Heart left ventricle (tissue), 16 donors: ENCODE data around the gene PTCRA. TPM values are rescaled to one million over a fixed set of nuclear protein-coding genes. Genes with fewer than 3 reads are reported as not detected.

Experiments used
- ATAC-seq, 4 donors: fragments of 200-7000 bp; cut with Tn5 transposase; one replicate each; pipeline ENCODE4 v1.9.1; 2020 to 2022; ENCODE audit warnings: moderate library complexity in 4 of 4, mild to moderate bottlenecking in 3 of 4, moderate number of reproducible peaks in 1 of 4
- DNase-seq, 5 donors: peaks; one replicate each; pipeline ENCODE4 v3.0.0-alpha.2; 2020
- H3K27ac ChIP-seq, 12 donors: fragments of 200-600 bp; sonication (generic) in 4 of 12; one replicate each; pipeline versions ENCODE4 v1.5.0 to v1.8.0; 2016 to 2022; ENCODE audit warnings: mild to moderate bottlenecking in 2 of 12
- H3K27me3 ChIP-seq, 9 donors: fragments of 200-600 bp; sonication (generic) in 2 of 9; one replicate each; pipeline versions ENCODE4 v1.5.1 to v1.8.0; 2016 to 2022; ENCODE audit warnings: mild to moderate bottlenecking in 3 of 9
- H3K36me3 ChIP-seq, 9 donors: fragments of 200-600 bp; sonication (generic) in 2 of 9; one replicate each; pipeline versions ENCODE4 v1.5.0 to v1.8.0; 2018 to 2022; ENCODE audit warnings: mild to moderate bottlenecking in 2 of 9
- H3K4me1 ChIP-seq, 12 donors: fragments of 200-600 bp; sonication (generic) in 4 of 12; one replicate each; pipeline versions ENCODE4 v1.5.0 to v1.8.0; 2016 to 2022; ENCODE audit warnings: mild to moderate bottlenecking in 3 of 12
- H3K4me3 ChIP-seq, 12 donors: fragments of 200-600 bp; sonication (generic) in 4 of 12; one replicate each; pipeline versions ENCODE4 v1.5.0 to v1.8.0; 2017 to 2022; ENCODE audit warnings: mild to moderate bottlenecking in 9 of 12, moderate library complexity in 4 of 12
- H3K9me3 ChIP-seq, 12 donors: fragments of 200-600 bp; sonication (generic) in 4 of 12; one replicate each; pipeline versions ENCODE4 v1.5.0 to v1.8.0; 2016 to 2022; ENCODE audit warnings: mild to moderate bottlenecking in 1 of 12
- POLR2A ChIP-seq, 2 donors: fragments of 450-650 bp; IDR thresholded peaks; one replicate each; pipeline ENCODE4 v1.6.1; 2017; ENCODE audit warnings: antibody characterized with exemption in 2 of 2, mild to moderate bottlenecking in 2 of 2, moderate library complexity in 2 of 2
- WGBS, 4 donors: extraction: QIAGEN DNeasy Blood & Tissue Kit in 2 of 4; methylation state at CpG; one replicate each; pipeline versions ENCODE4 v1.1.5 to v1.1.7; 2013 to 2018; 5-methylcytosine and 5-hydroxymethylcytosine counted together
- intact Hi-C, 10 donors: fragments of 100-400 bp; cut with DNase I; formaldehyde crosslinking; loops; one replicate each; pipeline versions ENCODE4 v1.11.1 to v1.14.2; 2022
- polyA plus RNA-seq, 2 donors: library from polyadenylated mRNA; stranded (reverse); fragments of 200-250 nt; gene quantifications; one replicate each; pipeline ENCODE4 v1.2.3, GENCODE V29; 2013
- total RNA-seq, 9 donors: library from RNA; depleted of rRNA in 2 of 9; stranded (reverse); fragments of >200 nt in 2 of 9; fragmentation: NEBNext Ultra II Directional in 3 of 9; extraction: Animal tissue kit (Norgen Biotek cat#: 25700) in 3 of 9; gene quantifications; one replicate each; pipeline versions ENCODE4 v1.1.0 to v1.2.4, GENCODE V29; 2016 to 2023
- TF ChIP-seq, protein P1 (sequence below), 12 donors: fragments of 200-600 bp; sonication (generic) in 4 of 12; IDR thresholded peaks; one replicate each; pipeline versions ENCODE4 v1.5.0 to v1.8.0; 2018 to 2022; ENCODE audit warnings: antibody characterized with exemption in 12 of 12, mild to moderate bottlenecking in 5 of 12
- donor health status: ischemic (EF 13 %, LVEDD 7.1; RV severe dilation, severe dysfunction).
- donor health status: healthy with polysubstance abuse.
- donor health status: DM: no; HTN: yes; CAD: no.
- donor health status: DM: no; HTN: no; CAD: no.
- donor health status: ischemic (EF 25% LVEDD 6.9; RV normal size, moderate dysfunction).
- donor health status: ischemic (EF 25% LVEDD 5.7; RV mildly dilated, moderate dysfunction).
- donor health status: healthy.
- donor health status: DM: yes; HTN: yes; CAD: no.
- donor health status: ischemic (EF 35%, LVEDD 5.7; RV mildly dilated, moderate dysfunction).
- donor health status: nonischemic (EF 11% LVEDD 7.7; RV severe dilation, severe dysfunction).
- donor health status: DM: yes; HTN: yes; CAD: no.
- donor health status: PGD.
- donor health status: ischemic (EF 29% LVEDD 5.4; RV normal size, mild dysfunction).
- donor health status: nonischemic (EF 23%, LVEDD 6.1; RV moderate dilation, normal function).

PTCRA gene
- total and polyA plus RNA-seq, 11 donors = 1.7 TPM; not detected in 10

DNA sequence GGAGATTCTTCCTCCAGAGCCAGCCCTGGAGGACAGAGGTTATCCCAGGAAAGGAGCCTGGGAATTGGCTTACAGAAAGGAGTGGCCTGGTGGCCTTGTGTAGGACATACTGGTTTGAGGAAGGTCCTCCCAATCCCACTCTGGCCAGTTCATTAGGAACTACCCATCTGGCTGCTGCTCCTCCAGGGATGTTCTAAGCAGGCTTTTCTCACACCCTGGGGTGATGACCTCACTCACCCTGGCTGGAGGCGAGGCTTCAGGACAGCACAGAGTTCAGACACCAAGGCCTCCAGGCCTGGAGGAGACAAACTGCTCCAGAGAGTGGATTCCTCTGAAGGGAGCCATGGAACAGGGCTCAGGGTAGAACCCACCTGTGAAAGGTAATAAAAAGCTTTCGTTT lies 53.6 kb downstream of the PTCRA start:
- intact Hi-C loops = no loop called here
- Histone ChIP-seq H3K27ac (no peak overlapping the region), H3K4me1 (peaks cover 0 to 11% (median 0%) of the 10 kb centered on the region in 12 donors), H3K9me3 (no peaks in the 10 kb centered on the region), H3K27me3 (no peaks in the 10 kb centered on the region), H3K36me3 (peaks cover 0 to 72% (median 44%) of the 10 kb centered on the region in 9 donors), H3K4me3 (no peak overlapping the region)
- ATAC-seq (no peak), DNase-seq (no peak)
- 90 to 98% (median 95%) methylated on average over 2 of the region's 2 CpGs for WGBS, 4 donors
- TF ChIP-seq, protein P1, sequence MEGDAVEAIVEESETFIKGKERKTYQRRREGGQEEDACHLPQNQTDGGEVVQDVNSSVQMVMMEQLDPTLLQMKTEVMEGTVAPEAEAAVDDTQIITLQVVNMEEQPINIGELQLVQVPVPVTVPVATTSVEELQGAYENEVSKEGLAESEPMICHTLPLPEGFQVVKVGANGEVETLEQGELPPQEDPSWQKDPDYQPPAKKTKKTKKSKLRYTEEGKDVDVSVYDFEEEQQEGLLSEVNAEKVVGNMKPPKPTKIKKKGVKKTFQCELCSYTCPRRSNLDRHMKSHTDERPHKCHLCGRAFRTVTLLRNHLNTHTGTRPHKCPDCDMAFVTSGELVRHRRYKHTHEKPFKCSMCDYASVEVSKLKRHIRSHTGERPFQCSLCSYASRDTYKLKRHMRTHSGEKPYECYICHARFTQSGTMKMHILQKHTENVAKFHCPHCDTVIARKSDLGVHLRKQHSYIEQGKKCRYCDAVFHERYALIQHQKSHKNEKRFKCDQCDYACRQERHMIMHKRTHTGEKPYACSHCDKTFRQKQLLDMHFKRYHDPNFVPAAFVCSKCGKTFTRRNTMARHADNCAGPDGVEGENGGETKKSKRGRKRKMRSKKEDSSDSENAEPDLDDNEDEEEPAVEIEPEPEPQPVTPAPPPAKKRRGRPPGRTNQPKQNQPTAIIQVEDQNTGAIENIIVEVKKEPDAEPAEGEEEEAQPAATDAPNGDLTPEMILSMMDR (IDR thresholded peaks at IDR 0.05) = no peak
- no peak for TF ChIP-seq POLR2A (IDR thresholded peaks at IDR 0.05)

DNA sequence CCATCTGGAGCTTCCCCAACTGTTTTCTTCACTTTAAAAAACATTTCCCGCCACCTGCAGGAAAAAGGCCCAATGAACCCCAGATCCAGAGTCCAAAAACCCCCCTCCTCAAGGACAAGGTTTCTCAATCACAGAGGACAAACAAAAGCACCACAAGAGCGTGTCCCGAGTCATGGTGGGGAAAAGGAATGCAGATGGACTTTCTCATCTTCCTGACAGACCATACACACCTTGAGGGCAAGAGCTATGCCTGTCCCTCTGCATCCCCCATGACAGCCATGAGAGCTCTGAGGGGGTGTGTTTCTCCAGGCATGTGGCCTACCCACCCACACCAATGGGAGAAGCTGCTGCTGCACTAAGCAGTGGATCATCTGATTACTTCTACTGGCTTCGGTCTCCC lies 54.1 kb downstream of the PTCRA start:
- Histone ChIP-seq H3K9me3 (no peaks in the 10 kb centered on the region), H3K4me1 (peaks cover 0 to 11% (median 0%) of the 10 kb centered on the region in 12 donors), H3K27me3 (no peaks in the 10 kb centered on the region), H3K4me3 (no peak overlapping the region), H3K27ac (no peak overlapping the region), H3K36me3 (peaks cover 0 to 71% (median 39%) of the 10 kb centered on the region in 9 donors)
- intact Hi-C loops = loop anchor here in 1 of 10 donors (10.0 kb wide), 1 partner anchor 65 kb away; no protein-coding TSS in a partner anchor
- WGBS, 4 donors = 80 to 97% (median 95%) methylated on average over 4 of the region's 4 CpGs
- ATAC-seq (no peak), DNase-seq (no peak)
- no peak for TF ChIP-seq POLR2A (IDR thresholded peaks at IDR 0.05)
- TF ChIP-seq, protein P1 (IDR thresholded peaks at IDR 0.05) = no peak

DNA sequence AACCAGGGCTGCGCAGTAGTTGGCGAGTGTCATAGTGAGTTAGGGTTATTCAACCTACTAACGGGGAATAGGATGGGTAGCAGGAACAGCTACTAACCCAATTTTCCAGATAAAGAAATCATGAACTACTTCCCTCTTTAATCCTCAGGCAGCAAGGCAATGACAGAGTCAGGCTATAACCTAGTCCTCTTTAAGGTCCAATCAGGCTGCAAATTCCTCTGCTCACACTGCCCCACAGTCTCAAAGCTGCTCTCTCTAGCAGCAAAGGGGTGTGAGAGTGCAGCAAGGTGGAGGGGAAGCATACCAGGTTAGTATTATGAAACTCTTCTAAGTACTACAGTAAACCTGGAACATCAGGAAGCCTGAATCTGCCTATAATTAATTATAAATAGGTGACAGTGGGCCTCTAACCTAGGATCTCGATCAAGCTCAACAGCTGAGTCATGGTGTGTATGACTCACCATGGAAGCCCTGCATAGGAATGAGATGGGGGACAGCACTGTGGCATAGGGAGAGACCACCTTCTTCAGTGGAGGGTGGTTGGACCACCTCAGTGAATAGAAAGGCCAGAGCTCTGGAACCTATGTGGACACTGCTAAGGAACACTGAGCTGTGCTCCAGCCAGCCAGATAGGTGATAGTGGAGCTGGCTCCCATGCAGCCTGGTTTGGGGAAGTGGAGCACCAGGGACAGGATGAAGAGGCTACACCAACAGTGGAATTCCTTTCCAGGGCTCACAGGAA lies 55.2 kb downstream of the PTCRA start:
- Histone ChIP-seq H3K9me3 (no peaks in the 10 kb centered on the region), H3K27me3 (no peaks in the 10 kb centered on the region), H3K27ac (no peak overlapping the region), H3K4me3 (no peak overlapping the region), H3K36me3 (peaks cover 0 to 62% (median 28%) of the 10 kb centered on the region in 9 donors), H3K4me1 (peaks cover 0 to 15% (median 0%) of the 10 kb centered on the region in 12 donors)
- intact Hi-C loops = loop anchor here in 1 of 10 donors (10.0 kb wide), 1 partner anchor 66 kb away; no protein-coding TSS in a partner anchor
- WGBS, 4 donors = 73 to 90% (median 86%) methylated on average over 4 of the region's 4 CpGs
- ATAC-seq (peak in 3 of 4 donors; percentile 21 to 28 (median 23)), DNase-seq (no peak)
- TF ChIP-seq POLR2A (IDR thresholded peaks at IDR 0.05) = no peak
- TF ChIP-seq, protein P1 (IDR thresholded peaks at IDR 0.05) = no peak

DNA sequence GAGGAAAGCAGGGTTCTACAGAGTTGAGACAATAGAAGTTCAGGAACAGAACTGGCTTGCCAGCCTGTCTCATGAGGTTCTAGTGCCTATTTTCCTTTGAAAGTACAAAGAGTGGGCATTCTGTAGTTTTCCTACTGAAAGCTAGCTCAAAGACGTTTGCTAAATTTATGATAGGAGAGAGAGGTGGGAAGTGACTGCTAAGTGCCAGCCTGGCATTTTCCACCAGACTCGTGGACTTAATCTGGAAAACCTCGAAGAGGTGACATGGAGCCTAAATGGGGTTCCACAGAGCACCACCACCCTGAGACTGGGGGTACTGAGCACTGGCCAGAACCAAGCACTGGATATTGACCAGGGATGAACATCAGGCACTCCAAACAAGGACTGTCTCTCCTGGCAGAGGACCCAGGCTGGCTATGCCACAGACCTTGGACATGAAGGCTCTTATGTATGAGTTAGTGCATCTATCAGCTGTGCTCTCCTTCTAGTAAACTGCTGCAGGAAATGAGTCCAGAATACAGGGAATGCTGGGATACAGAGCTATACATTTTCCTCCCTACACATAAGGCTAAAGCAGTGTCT lies 56.0 kb downstream of the PTCRA start:
- H3K27ac ChIP-seq = no peak overlapping the region
- DNase-seq (no peak), ATAC-seq (peak in 1 of 4 donors; percentile 24)
- intact Hi-C loops = loop anchor here in 1 of 10 donors (10.0 kb wide), 1 partner anchor 67 kb away; no protein-coding TSS in a partner anchor
- H3K9me3 ChIP-seq = no peaks in the 10 kb centered on the region
- H3K27me3 ChIP-seq = no peaks in the 10 kb centered on the region
- peaks cover 0 to 18% (median 2%) of the 10 kb centered on the region in 12 donors for H3K4me1 ChIP-seq
- TF ChIP-seq, protein P1 (IDR thresholded peaks at IDR 0.05) = no peak
- H3K36me3 ChIP-seq = peaks cover 0 to 54% (median 23%) of the 10 kb centered on the region in 9 donors
- WGBS, 4 donors = 45 to 82% (median 76%) methylated on average over 3 of the region's 3 CpGs
- H3K4me3 ChIP-seq = no peak overlapping the region
